ENCODE measurements around the gene GMPR2.
"Not testable (repeated sequence)": the region's sequence is repeated elsewhere in the genome, so short reads cannot be mapped to it uniquely, and the experiment has no call there.

The GMPR2 gene

GRCh38 chr14:24243336-24243836, 10.7 kb downstream of the GMPR2 start:
- H3K4me1 Mint-ChIP-seq (ENCODE audit: low read depth): peaks cover 41% of the 10 kb centered on the region
- H3K27ac Mint-ChIP-seq: peak overlapping the region; percentile 100
- H3K4me3 Mint-ChIP-seq: peak overlapping the region; percentile 97
- H3K36me3 Mint-ChIP-seq (ENCODE audit: low read depth): peaks cover 29% of the 10 kb centered on the region
- H3K9me3 Mint-ChIP-seq: no peaks in the 10 kb centered on the region
- H3K27me3 Mint-ChIP-seq (ENCODE audit: low read depth): no peaks in the 10 kb centered on the region
- no peak for DNase-seq (ENCODE audit: low spot score)

GRCh38 chr14:24245350-24245749, 12.6 kb downstream of the GMPR2 start:
- H3K27ac Mint-ChIP-seq; DNase-seq (ENCODE audit: low spot score); H3K27me3 Mint-ChIP-seq (ENCODE audit: low read depth); H3K9me3 Mint-ChIP-seq: not testable (repeated sequence)
- Mint-ChIP-seq H3K36me3 (ENCODE audit: low read depth) (peaks cover 15% of the 10 kb centered on the region), H3K4me1 (ENCODE audit: low read depth) (peaks cover 37% of the 10 kb centered on the region), H3K4me3 (peak overlapping the region; percentile 44)

- Mint-ChIP-seq H3K36me3 (ENCODE audit: low read depth) (peaks cover 9% of the 10 kb centered on the region), H3K4me1 (ENCODE audit: low read depth) (peaks cover 43% of the 10 kb centered on the region), H3K27ac (peak overlapping the region; percentile 95), H3K4me3 (peak overlapping the region; percentile 78), H3K27me3 (ENCODE audit: low read depth) (no peaks in the 10 kb centered on the region), H3K9me3 (no peaks in the 10 kb centered on the region)
- peak; percentile 35 for DNase-seq (ENCODE audit: low spot score)
Measured at GRCh38 chr14:24246765-24247212, 14.1 kb downstream of the GMPR2 start.

GRCh38 chr14:24247422-24247821, 14.7 kb downstream of the GMPR2 start:
- no peak for DNase-seq (ENCODE audit: low spot score)
- H3K9me3 Mint-ChIP-seq: no peaks in the 10 kb centered on the region
- peak overlapping the region; percentile 87 for H3K27ac Mint-ChIP-seq
- peaks cover 8% of the 10 kb centered on the region for H3K36me3 Mint-ChIP-seq (ENCODE audit: low read depth)
- H3K27me3 Mint-ChIP-seq (ENCODE audit: low read depth): no peaks in the 10 kb centered on the region
- H3K4me1 Mint-ChIP-seq (ENCODE audit: low read depth): peaks cover 43% of the 10 kb centered on the region
- peak overlapping the region; percentile 63 for H3K4me3 Mint-ChIP-seq

GRCh38 chr14:24249230-24250021, 16.7 kb downstream of the GMPR2 start:
- Mint-ChIP-seq H3K27ac (peak overlapping the region; percentile 76), H3K36me3 (ENCODE audit: low read depth) (peaks cover 10% of the 10 kb centered on the region), H3K4me1 (ENCODE audit: low read depth) (peaks cover 40% of the 10 kb centered on the region), H3K9me3 (no peaks in the 10 kb centered on the region), H3K4me3 (no peak overlapping the region), H3K27me3 (ENCODE audit: low read depth) (no peaks in the 10 kb centered on the region)
- no peak for DNase-seq (ENCODE audit: low spot score)

- Mint-ChIP-seq H3K4me3 (no peak overlapping the region), H3K27me3 (ENCODE audit: low read depth) (no peaks in the 10 kb centered on the region), H3K36me3 (ENCODE audit: low read depth) (peaks cover 12% of the 10 kb centered on the region), H3K4me1 (ENCODE audit: low read depth) (peaks cover 38% of the 10 kb centered on the region), H3K9me3 (no peaks in the 10 kb centered on the region), H3K27ac (peak overlapping the region; percentile 2)
- DNase-seq (ENCODE audit: low spot score): no peak
Measured at GRCh38 chr14:24250354-24250753, 17.6 kb downstream of the GMPR2 start.

GRCh38 chr14:24251880-24252288, 19.2 kb downstream of the GMPR2 start:
- no peaks in the 10 kb centered on the region for H3K27me3 Mint-ChIP-seq (ENCODE audit: low read depth)
- no peak for DNase-seq (ENCODE audit: low spot score)
- peaks cover 12% of the 10 kb centered on the region for H3K36me3 Mint-ChIP-seq (ENCODE audit: low read depth)
- peaks cover 35% of the 10 kb centered on the region for H3K4me1 Mint-ChIP-seq (ENCODE audit: low read depth)
- H3K27ac Mint-ChIP-seq: peak overlapping the region; percentile 9
- H3K9me3 Mint-ChIP-seq: no peaks in the 10 kb centered on the region
- H3K4me3 Mint-ChIP-seq: no peak overlapping the region

- Mint-ChIP-seq H3K4me3 (no peak overlapping the region), H3K4me1 (ENCODE audit: low read depth) (peaks cover 31% of the 10 kb centered on the region), H3K27ac (no peak overlapping the region), H3K9me3 (no peaks in the 10 kb centered on the region), H3K36me3 (ENCODE audit: low read depth) (peaks cover 10% of the 10 kb centered on the region), H3K27me3 (ENCODE audit: low read depth) (no peaks in the 10 kb centered on the region)
- DNase-seq (ENCODE audit: low spot score): no peak
Measured at GRCh38 chr14:24252289-24253124, 19.8 kb downstream of the GMPR2 start.

GRCh38 chr14:24253936-24254335, 21.2 kb downstream of the GMPR2 start:
- peak overlapping the region; percentile 60 for H3K27ac Mint-ChIP-seq
- H3K4me1 Mint-ChIP-seq (ENCODE audit: low read depth): peaks cover 20% of the 10 kb centered on the region
- peaks cover 12% of the 10 kb centered on the region for H3K36me3 Mint-ChIP-seq (ENCODE audit: low read depth)
- H3K4me3 Mint-ChIP-seq: no peak overlapping the region
- no peaks in the 10 kb centered on the region for H3K9me3 Mint-ChIP-seq
- no peaks in the 10 kb centered on the region for H3K27me3 Mint-ChIP-seq (ENCODE audit: low read depth)
- no peak for DNase-seq (ENCODE audit: low spot score)

GRCh38 chr14:24254630-24255392, 22.1 kb downstream of the GMPR2 start:
- H3K9me3 Mint-ChIP-seq: no peaks in the 10 kb centered on the region
- no peak for DNase-seq (ENCODE audit: low spot score)
- H3K27me3 Mint-ChIP-seq (ENCODE audit: low read depth): no peaks in the 10 kb centered on the region
- peaks cover 18% of the 10 kb centered on the region for H3K4me1 Mint-ChIP-seq (ENCODE audit: low read depth)
- H3K4me3 Mint-ChIP-seq: no peak overlapping the region
- H3K36me3 Mint-ChIP-seq (ENCODE audit: low read depth): peaks cover 10% of the 10 kb centered on the region
- no peak overlapping the region for H3K27ac Mint-ChIP-seq

- peaks cover 12% of the 10 kb centered on the region for H3K4me1 Mint-ChIP-seq (ENCODE audit: low read depth)
- peaks cover 11% of the 10 kb centered on the region for H3K36me3 Mint-ChIP-seq (ENCODE audit: low read depth)
Measured at GRCh38 chr14:24255438-24255837, 22.7 kb downstream of the GMPR2 start.

GRCh38 chr14:24255931-24256711, 23.4 kb downstream of the GMPR2 start:
- peaks cover 5% of the 10 kb centered on the region for H3K4me1 Mint-ChIP-seq (ENCODE audit: low read depth)
- DNase-seq (ENCODE audit: low spot score): no peak
- H3K4me3 Mint-ChIP-seq: no peak overlapping the region
- peaks cover 11% of the 10 kb centered on the region for H3K36me3 Mint-ChIP-seq (ENCODE audit: low read depth)
- no peaks in the 10 kb centered on the region for H3K27me3 Mint-ChIP-seq (ENCODE audit: low read depth)
- H3K27ac Mint-ChIP-seq: no peak overlapping the region
- H3K9me3 Mint-ChIP-seq: no peaks in the 10 kb centered on the region

More at GRCh38 chr14:24255438-24255837, 22.7 kb downstream of the GMPR2 start:
- DNase-seq (ENCODE audit: low spot score): no peak
- H3K4me3 Mint-ChIP-seq: no peak overlapping the region
- no peaks in the 10 kb centered on the region for H3K27me3 Mint-ChIP-seq (ENCODE audit: low read depth)
- no peak overlapping the region for H3K27ac Mint-ChIP-seq
- no peaks in the 10 kb centered on the region for H3K9me3 Mint-ChIP-seq

GRCh38 chr14:24256960-24257359, 24.2 kb downstream of the GMPR2 start:
- Mint-ChIP-seq H3K36me3 (ENCODE audit: low read depth) (peaks cover 8% of the 10 kb centered on the region), H3K4me3 (no peak overlapping the region), H3K27me3 (ENCODE audit: low read depth) (no peaks in the 10 kb centered on the region), H3K4me1 (ENCODE audit: low read depth) (no peaks in the 10 kb centered on the region), H3K27ac (no peak overlapping the region), H3K9me3 (no peaks in the 10 kb centered on the region)
- no peak for DNase-seq (ENCODE audit: low spot score)
